HG02852 (cell line): Measurements from ENCODE around the gene SLC16A8.
"Not testable (repeated sequence)": the region's sequence is repeated elsewhere in the genome, so short reads cannot be mapped to it uniquely, and the experiment has no call there.

Experiments
- ATAC-seq: cut with Tn5 transposase; IDR thresholded peaks from one replicate; pipeline ENCODE4 v1.9.1; 2021; ENCODE audit warnings: mild to moderate bottlenecking, moderate library complexity; ENCODE audit not compliant: unreplicated experiment

Gene SLC16A8

GRCh38 chr22:38086942-38087341 lies 3.0 kb upstream of the SLC16A8 start:
- ATAC-seq, result no peak

GRCh38 chr22:38086001-38086845 lies 2.2 kb upstream of the SLC16A8 start:
- ATAC-seq, result no peak

GRCh38 chr22:38085501-38085900 lies 1.5 kb upstream of the SLC16A8 start:
- ATAC-seq, result no peak

- no peak for ATAC-seq
These were observed 1.1 kb upstream of the SLC16A8 start for GRCh38 chr22:38085056-38085455.

GRCh38 chr22:38082986-38083710 lies 836 bp downstream of the SLC16A8 start:
- no peak for ATAC-seq

GRCh38 chr22:38081941-38082828 lies 1.8 kb downstream of the SLC16A8 start:
- no peak for ATAC-seq

- no peak for ATAC-seq
These were observed 2.4 kb downstream of the SLC16A8 start for GRCh38 chr22:38081636-38081940.

GRCh38 chr22:38080850-38081635 lies 2.9 kb downstream of the SLC16A8 start:
- no peak for ATAC-seq

GRCh38 chr22:38080474-38080849 lies 3.5 kb downstream of the SLC16A8 start:
- ATAC-seq, result no peak

- no peak for ATAC-seq
These were observed 4.2 kb downstream of the SLC16A8 start for GRCh38 chr22:38079804-38080203.

- ATAC-seq, result not testable (repeated sequence)
These were observed 4.8 kb downstream of the SLC16A8 start for GRCh38 chr22:38079208-38079607.

GRCh38 chr22:38078046-38078840 lies 5.7 kb downstream of the SLC16A8 start:
- ATAC-seq, result no peak

- no peak for ATAC-seq
These were observed 6.4 kb downstream of the SLC16A8 start for GRCh38 chr22:38077595-38077994.

GRCh38 chr22:38077096-38077495 lies 6.9 kb downstream of the SLC16A8 start:
- no peak for ATAC-seq

GRCh38 chr22:38075961-38076360 lies 8.0 kb downstream of the SLC16A8 start:
- no peak for ATAC-seq

- ATAC-seq, result no peak
These were observed 8.7 kb downstream of the SLC16A8 start for GRCh38 chr22:38075105-38075825.

GRCh38 chr22:38074181-38075104 lies 9.5 kb downstream of the SLC16A8 start:
- ATAC-seq, result no peak
